Endodermal cell (in vitro differentiated cells): ENCODE data around the gene KCNA2. TPM values are rescaled to one million over a fixed set of nuclear protein-coding genes. Genes with fewer than 3 reads are reported as not detected.

ENCODE experiments used
- DNase-seq: peaks from one replicate; pipeline ENCODE4 v3.0.0-alpha.2; 2017
- H3K27ac ChIP-seq: 2 replicates; pipeline ENCODE4 v1.5.1; 2013; ENCODE audit warnings: mild to moderate bottlenecking, low read depth, low read length, moderate library complexity
- H3K27me3 ChIP-seq: 2 replicates; pipeline ENCODE4 v1.6.1; 2013; ENCODE audit warnings: mild to moderate bottlenecking, low read length, moderate library complexity; ENCODE audit not compliant: insufficient read depth, control insufficient read depth, poor library complexity, severe bottlenecking
- H3K36me3 ChIP-seq: 2 replicates; pipeline ENCODE4 v1.7.0; 2013; ENCODE audit warnings: mild to moderate bottlenecking, low read length, moderate library complexity; ENCODE audit not compliant: control insufficient read depth, insufficient read depth
- H3K4me1 ChIP-seq: one replicate; pipeline ENCODE4 v1.7.0; 2013; ENCODE audit warnings: low read length; ENCODE audit not compliant: control insufficient read depth, insufficient read depth
- H3K4me3 ChIP-seq: 2 replicates; pipeline ENCODE4 v1.5.1; 2013; ENCODE audit warnings: mild to moderate bottlenecking, low read length, moderate library complexity
- H3K9ac ChIP-seq: 2 replicates; pipeline ENCODE4 v1.6.1; 2013; ENCODE audit warnings: mild to moderate bottlenecking, low read length, moderate library complexity; ENCODE audit not compliant: poor library complexity, severe bottlenecking; ENCODE audit errors: extremely low read depth
- H3K9me3 ChIP-seq: 2 replicates; pipeline ENCODE4 v1.6.1; 2013; ENCODE audit warnings: mild to moderate bottlenecking, low read length, moderate library complexity; ENCODE audit not compliant: control insufficient read depth
- H3K27ac Mint-ChIP-seq: 2 replicates; pipeline ENCODE4 v1.8.0; 2020; ENCODE audit warnings: mixed read lengths
- H3K27me3 Mint-ChIP-seq: 2 replicates; pipeline ENCODE4 v1.8.0; 2021; ENCODE audit warnings: mild to moderate bottlenecking, mixed read lengths; ENCODE audit not compliant: insufficient read depth
- H3K36me3 Mint-ChIP-seq: 2 replicates; pipeline ENCODE4 v1.8.0; 2020; ENCODE audit warnings: low read depth, mixed read lengths
- H3K4me1 Mint-ChIP-seq: 2 replicates; pipeline ENCODE4 v1.8.0; 2020; ENCODE audit warnings: mixed read lengths
- H3K4me3 Mint-ChIP-seq: 2 replicates; pipeline ENCODE4 v1.8.0; 2020; ENCODE audit warnings: mild to moderate bottlenecking, moderate library complexity, mixed read lengths
- H3K9me3 Mint-ChIP-seq: 2 replicates; pipeline ENCODE4 v1.8.0; 2020; ENCODE audit warnings: mild to moderate bottlenecking, mixed read lengths
- CTCF ChIP-seq: fragments of 200-600 bp; sonication (generic); conservative IDR thresholded peaks from 2 replicates; pipeline ENCODE4 v1.5.0; 2021; ENCODE audit warnings: antibody characterized with exemption, mild to moderate bottlenecking
- WGBS, 2 experiments: methylation state at CpG; one replicate each; pipeline versions ENCODE4 v1.1.5 to v1.1.7; 2013; ENCODE audit warnings: missing lambda C conversion rate in 2 of 2, mixed read lengths in 1 of 2; ENCODE audit not compliant: insufficient coverage in 1 of 2, insufficient read length in 1 of 2; 5-methylcytosine and 5-hydroxymethylcytosine counted together
- total RNA-seq, 2 donors: library from RNA; stranded (reverse); fragmentation: NEBNext Ultra II Directional in 1 of 2; extraction: Animal tissue kit (Norgen Biotek cat#: 25700) in 1 of 2; gene quantifications; 2 replicates in 1 of 2; 3 replicates in 1 of 2; pipeline ENCODE4 v1.2.1, GENCODE V29; 2021

The KCNA2 gene
- total RNA-seq, 2 donors from 2014 or later, result 0.11 to 0.57 TPM

- DNase-seq, result no peak
- H3K36me3 ChIP-seq, result no peaks in the 10 kb centered on the region
- no peaks in the 10 kb centered on the region for H3K4me1 Mint-ChIP-seq
- 89% methylated on average over 2 of the region's 2 CpGs; no CpG with 5 or more reads in 1 of the 2 experiments for WGBS, 2 experiments
- peaks cover 5% of the 10 kb centered on the region for H3K27me3 ChIP-seq
- no peaks in the 10 kb centered on the region for H3K4me1 ChIP-seq
- H3K4me3 ChIP-seq, result no peak overlapping the region
- no peaks in the 10 kb centered on the region for H3K9me3 ChIP-seq
- no peak overlapping the region for H3K27ac ChIP-seq
- no peak overlapping the region for H3K9ac ChIP-seq
- no peaks in the 10 kb centered on the region for H3K36me3 Mint-ChIP-seq
- TF ChIP-seq CTCF, result no peak
- H3K27ac Mint-ChIP-seq, result no peak overlapping the region
- no peaks in the 10 kb centered on the region for H3K9me3 Mint-ChIP-seq
- H3K4me3 Mint-ChIP-seq, result no peak overlapping the region
- H3K27me3 Mint-ChIP-seq, result peaks cover 49% of the 10 kb centered on the region
Observed at GRCh38 chr1:110596312-110596711, 9.8 kb downstream of the KCNA2 start.

- H3K9me3 Mint-ChIP-seq, result no peaks in the 10 kb centered on the region
- no peak for DNase-seq
- H3K4me1 ChIP-seq, result no peaks in the 10 kb centered on the region
- H3K4me1 Mint-ChIP-seq, result no peaks in the 10 kb centered on the region
- H3K27ac Mint-ChIP-seq, result no peak overlapping the region
- H3K27me3 Mint-ChIP-seq, result peaks cover 53% of the 10 kb centered on the region
- H3K27ac ChIP-seq, result no peak overlapping the region
- no peaks in the 10 kb centered on the region for H3K36me3 Mint-ChIP-seq
- H3K9me3 ChIP-seq, result no peaks in the 10 kb centered on the region
- H3K27me3 ChIP-seq, result peaks cover 5% of the 10 kb centered on the region
- H3K4me3 ChIP-seq, result no peak overlapping the region
- no peaks in the 10 kb centered on the region for H3K36me3 ChIP-seq
- TF ChIP-seq CTCF, result no peak
- H3K4me3 Mint-ChIP-seq, result no peak overlapping the region
- no peak overlapping the region for H3K9ac ChIP-seq
Observed at GRCh38 chr1:110595353-110595710, 10.8 kb downstream of the KCNA2 start.

GRCh38 chr1:110594456-110595352, 11.5 kb downstream of the KCNA2 start:
- H3K4me3 Mint-ChIP-seq, result no peak overlapping the region
- H3K27ac ChIP-seq, result no peak overlapping the region
- no peak overlapping the region for H3K27ac Mint-ChIP-seq
- no peaks in the 10 kb centered on the region for H3K4me1 ChIP-seq
- H3K27me3 Mint-ChIP-seq, result peaks cover 53% of the 10 kb centered on the region
- DNase-seq, result no peak
- WGBS, 2 experiments, result 66 to 69% methylated on average over 7 of the region's 7 CpGs
- no peak overlapping the region for H3K9ac ChIP-seq
- H3K36me3 ChIP-seq, result no peaks in the 10 kb centered on the region
- no peaks in the 10 kb centered on the region for H3K36me3 Mint-ChIP-seq
- no peaks in the 10 kb centered on the region for H3K4me1 Mint-ChIP-seq
- TF ChIP-seq CTCF, result no peak
- no peaks in the 10 kb centered on the region for H3K9me3 ChIP-seq
- peaks cover 5% of the 10 kb centered on the region for H3K27me3 ChIP-seq
- H3K9me3 Mint-ChIP-seq, result no peaks in the 10 kb centered on the region
- no peak overlapping the region for H3K4me3 ChIP-seq
